GM12875 (cell line): ENCODE results near the gene IER2.

ENCODE experiments used
- H3K4me3 ChIP-seq: one replicate; pipeline ENCODE4 v1.5.1; 2011; ENCODE audit warnings: low read depth, low read length, control low read depth
- CTCF ChIP-seq: IDR thresholded peaks from 2 replicates; pipeline ENCODE4 v1.5.1; 2011; ENCODE audit warnings: low read depth, mild to moderate bottlenecking, control low read depth, inconsistent platforms, low read length, moderate library complexity, borderline replicate concordance; ENCODE audit not compliant: insufficient read depth

The IER2 gene

GRCh38 chr19:13135068-13136062 is 14.8 kb upstream of the IER2 start:
- no peak overlapping the region for H3K4me3 ChIP-seq
- no peak for TF ChIP-seq CTCF

GRCh38 chr19:13137290-13137794 is 12.9 kb upstream of the IER2 start:
- no peak for TF ChIP-seq CTCF
- H3K4me3 ChIP-seq: no peak overlapping the region

- no peak for TF ChIP-seq CTCF
- no peak overlapping the region for H3K4me3 ChIP-seq
These were observed 11.9 kb upstream of the IER2 start for GRCh38 chr19:13138171-13138915.

GRCh38 chr19:13138916-13139198 is 11.4 kb upstream of the IER2 start:
- no peak for TF ChIP-seq CTCF
- H3K4me3 ChIP-seq: no peak overlapping the region

DNA sequence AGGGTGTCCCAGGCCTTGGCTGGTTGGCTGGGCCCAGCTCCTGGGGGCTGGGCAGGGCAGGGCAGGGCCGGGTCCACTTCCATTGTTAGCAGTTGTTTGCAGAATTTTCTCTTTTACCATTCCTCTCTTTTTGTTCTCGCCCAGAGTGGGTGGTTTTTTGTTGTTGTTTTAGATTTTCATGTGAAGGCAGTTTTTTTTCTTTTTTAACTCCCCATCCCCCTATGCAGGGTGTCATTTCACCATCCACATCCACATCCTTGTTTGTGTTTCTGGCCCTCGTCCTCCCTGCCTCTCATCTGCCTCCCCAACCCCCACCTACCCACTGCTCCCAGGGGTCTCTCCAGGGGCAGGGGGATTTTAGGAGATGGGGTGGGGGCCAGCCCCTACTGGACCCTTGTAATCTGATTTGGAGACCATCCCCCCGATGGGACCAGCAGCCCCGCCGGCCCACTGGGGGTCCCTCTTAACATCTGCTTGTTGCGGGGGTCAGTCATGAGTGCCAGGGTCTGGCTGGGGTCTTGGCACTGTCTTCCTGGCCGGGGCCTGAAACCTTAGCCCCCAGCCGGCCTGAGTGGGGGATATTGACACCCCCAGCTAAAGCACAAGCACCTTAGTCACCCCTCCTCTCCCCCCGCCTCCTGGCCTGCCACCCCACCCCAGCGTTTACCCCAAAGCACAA is 10.4 kb upstream of the IER2 start:
- no peak for TF ChIP-seq CTCF
- H3K4me3 ChIP-seq: no peak overlapping the region

- TF ChIP-seq CTCF: no peak
- H3K4me3 ChIP-seq: no peak overlapping the region
These were observed 3.2 kb upstream of the IER2 start for GRCh38 chr19:13146763-13147563.

- peak overlapping the region; percentile 89 for H3K4me3 ChIP-seq
These were observed 1.0 kb upstream of the IER2 start for GRCh38 chr19:13149173-13149627.
